Endothelial cell (in vitro differentiated cells): ENCODE measurements around the gene GUCY2D. TPM values are rescaled to one million over a fixed set of nuclear protein-coding genes. Genes with fewer than 3 reads are reported as not detected.

Experiments used
- DNase-seq: peaks from one replicate; pipeline ENCODE4 v3.0.0; 2021; ENCODE audit warnings: low spot score
- H3K27ac Mint-ChIP-seq: one replicate; pipeline ENCODE4 v1.8.0; 2021; ENCODE audit warnings: mixed read lengths, inconsistent platforms; ENCODE audit not compliant: unreplicated experiment
- H3K27me3 Mint-ChIP-seq: one replicate; pipeline ENCODE4 v1.8.0; 2021; ENCODE audit warnings: mild to moderate bottlenecking, moderate library complexity, mixed read lengths, inconsistent platforms; ENCODE audit not compliant: unreplicated experiment
- H3K36me3 Mint-ChIP-seq: one replicate; pipeline ENCODE4 v1.8.0; 2021; ENCODE audit warnings: mild to moderate bottlenecking, low read depth, mixed read lengths, inconsistent platforms; ENCODE audit not compliant: unreplicated experiment
- H3K4me1 Mint-ChIP-seq: one replicate; pipeline ENCODE4 v1.8.0; 2021; ENCODE audit warnings: mild to moderate bottlenecking, mixed read lengths, inconsistent platforms; ENCODE audit not compliant: unreplicated experiment
- H3K4me3 Mint-ChIP-seq: one replicate; pipeline ENCODE4 v1.8.0; 2021; ENCODE audit warnings: mild to moderate bottlenecking, mixed read lengths, inconsistent platforms; ENCODE audit not compliant: unreplicated experiment
- H3K9me3 Mint-ChIP-seq: one replicate; pipeline ENCODE4 v1.8.0; 2021; ENCODE audit warnings: mixed read lengths, inconsistent platforms; ENCODE audit not compliant: unreplicated experiment
- total RNA-seq: library from RNA; stranded (reverse); fragmentation: NEBNext Ultra II Directional; extraction: Animal tissue kit (Norgen Biotek cat#: 25700); gene quantifications from one replicate; pipeline ENCODE4 v1.2.1, GENCODE V29; 2021; ENCODE audit not compliant: unreplicated experiment
- TF ChIP-seq, protein P1 (sequence below): fragments of 200-600 bp; sonication (generic); IDR thresholded peaks from one replicate; pipeline ENCODE4 v1.5.0; 2021; ENCODE audit warnings: antibody characterized with exemption; ENCODE audit not compliant: unreplicated experiment

Gene GUCY2D
- total RNA-seq, 1 donor from 2014 or later: not detected

DNA sequence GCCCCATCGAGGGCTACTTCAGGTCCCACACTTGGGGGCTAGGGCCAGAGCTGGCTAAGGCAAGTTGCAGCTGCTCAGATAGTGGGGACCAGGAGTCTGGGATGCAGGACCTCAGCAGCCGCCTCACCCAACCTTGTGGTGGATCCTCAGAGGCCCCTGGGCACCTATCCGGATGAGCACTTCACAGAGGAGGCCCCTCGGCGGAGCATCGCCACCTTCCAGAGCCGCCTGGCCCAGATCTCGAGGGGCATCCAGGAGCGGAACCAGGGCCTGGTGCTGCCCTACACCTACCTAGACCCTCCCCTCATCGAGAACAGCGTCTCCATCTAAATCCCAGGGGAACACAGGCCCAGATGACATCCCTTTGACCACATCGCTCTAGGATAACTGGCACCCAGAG is 45.8 kb downstream of the GUCY2D start:
- TF ChIP-seq, protein P1, sequence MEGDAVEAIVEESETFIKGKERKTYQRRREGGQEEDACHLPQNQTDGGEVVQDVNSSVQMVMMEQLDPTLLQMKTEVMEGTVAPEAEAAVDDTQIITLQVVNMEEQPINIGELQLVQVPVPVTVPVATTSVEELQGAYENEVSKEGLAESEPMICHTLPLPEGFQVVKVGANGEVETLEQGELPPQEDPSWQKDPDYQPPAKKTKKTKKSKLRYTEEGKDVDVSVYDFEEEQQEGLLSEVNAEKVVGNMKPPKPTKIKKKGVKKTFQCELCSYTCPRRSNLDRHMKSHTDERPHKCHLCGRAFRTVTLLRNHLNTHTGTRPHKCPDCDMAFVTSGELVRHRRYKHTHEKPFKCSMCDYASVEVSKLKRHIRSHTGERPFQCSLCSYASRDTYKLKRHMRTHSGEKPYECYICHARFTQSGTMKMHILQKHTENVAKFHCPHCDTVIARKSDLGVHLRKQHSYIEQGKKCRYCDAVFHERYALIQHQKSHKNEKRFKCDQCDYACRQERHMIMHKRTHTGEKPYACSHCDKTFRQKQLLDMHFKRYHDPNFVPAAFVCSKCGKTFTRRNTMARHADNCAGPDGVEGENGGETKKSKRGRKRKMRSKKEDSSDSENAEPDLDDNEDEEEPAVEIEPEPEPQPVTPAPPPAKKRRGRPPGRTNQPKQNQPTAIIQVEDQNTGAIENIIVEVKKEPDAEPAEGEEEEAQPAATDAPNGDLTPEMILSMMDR: no peak
- Mint-ChIP-seq H3K9me3 (no peaks in the 10 kb centered on the region), H3K27me3 (peaks cover 17% of the 10 kb centered on the region), H3K36me3 (peaks cover 2% of the 10 kb centered on the region), H3K27ac (no peak overlapping the region), H3K4me1 (peaks cover 2% of the 10 kb centered on the region), H3K4me3 (no peak overlapping the region)
- DNase-seq: no peak

DNA sequence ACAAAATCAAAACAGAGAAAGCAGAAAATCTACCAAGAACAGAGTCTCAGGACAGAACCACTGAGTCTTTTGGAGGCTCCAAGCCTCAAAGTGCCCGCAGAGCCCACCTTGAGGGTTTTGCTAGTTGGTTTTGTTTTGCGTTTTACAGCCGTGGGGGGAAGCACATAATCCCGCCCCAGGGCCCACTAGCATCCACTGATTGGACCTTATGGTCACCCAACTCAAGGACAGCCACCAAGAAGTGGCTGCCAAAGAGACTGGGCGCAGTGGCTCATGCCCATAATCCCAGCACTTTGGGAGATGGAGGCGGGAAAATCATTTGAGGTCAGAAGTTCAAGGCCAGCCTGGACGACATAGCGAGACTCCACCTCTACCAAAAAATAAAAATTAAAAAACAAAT is 46.3 kb downstream of the GUCY2D start:
- Mint-ChIP-seq H3K27ac (peak overlapping the region; percentile 64), H3K4me3 (no peak overlapping the region), H3K4me1 (no peaks in the 10 kb centered on the region), H3K27me3 (peaks cover 12% of the 10 kb centered on the region), H3K9me3 (no peaks in the 10 kb centered on the region), H3K36me3 (no peaks in the 10 kb centered on the region)
- TF ChIP-seq, protein P1: no peak
- DNase-seq: no peak

DNA sequence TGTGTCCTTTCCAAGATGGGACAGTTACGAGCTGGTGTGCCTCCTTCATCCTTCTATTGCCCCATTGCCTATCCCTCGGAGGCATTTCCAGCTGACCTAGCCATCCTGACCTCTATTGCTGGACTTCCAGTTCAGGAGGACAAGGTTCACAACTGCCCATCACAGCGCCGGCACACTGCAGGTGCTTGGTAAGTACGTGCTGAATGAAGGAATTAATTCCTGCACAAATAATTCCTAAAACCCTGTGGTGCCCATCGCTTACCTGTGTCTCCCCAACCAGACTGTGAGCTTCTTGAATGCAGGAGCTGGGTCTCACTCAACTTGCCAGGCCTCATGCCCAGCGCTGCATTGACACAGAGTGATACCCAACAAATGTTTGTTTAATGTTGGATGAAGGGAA is 49.4 kb downstream of the GUCY2D start:
- Mint-ChIP-seq H3K36me3 (no peaks in the 10 kb centered on the region), H3K27ac (no peak overlapping the region), H3K4me3 (no peak overlapping the region), H3K27me3 (peaks cover 7% of the 10 kb centered on the region), H3K9me3 (no peaks in the 10 kb centered on the region), H3K4me1 (peaks cover 11% of the 10 kb centered on the region)
- no peak for DNase-seq
- TF ChIP-seq, protein P1: no peak

DNA sequence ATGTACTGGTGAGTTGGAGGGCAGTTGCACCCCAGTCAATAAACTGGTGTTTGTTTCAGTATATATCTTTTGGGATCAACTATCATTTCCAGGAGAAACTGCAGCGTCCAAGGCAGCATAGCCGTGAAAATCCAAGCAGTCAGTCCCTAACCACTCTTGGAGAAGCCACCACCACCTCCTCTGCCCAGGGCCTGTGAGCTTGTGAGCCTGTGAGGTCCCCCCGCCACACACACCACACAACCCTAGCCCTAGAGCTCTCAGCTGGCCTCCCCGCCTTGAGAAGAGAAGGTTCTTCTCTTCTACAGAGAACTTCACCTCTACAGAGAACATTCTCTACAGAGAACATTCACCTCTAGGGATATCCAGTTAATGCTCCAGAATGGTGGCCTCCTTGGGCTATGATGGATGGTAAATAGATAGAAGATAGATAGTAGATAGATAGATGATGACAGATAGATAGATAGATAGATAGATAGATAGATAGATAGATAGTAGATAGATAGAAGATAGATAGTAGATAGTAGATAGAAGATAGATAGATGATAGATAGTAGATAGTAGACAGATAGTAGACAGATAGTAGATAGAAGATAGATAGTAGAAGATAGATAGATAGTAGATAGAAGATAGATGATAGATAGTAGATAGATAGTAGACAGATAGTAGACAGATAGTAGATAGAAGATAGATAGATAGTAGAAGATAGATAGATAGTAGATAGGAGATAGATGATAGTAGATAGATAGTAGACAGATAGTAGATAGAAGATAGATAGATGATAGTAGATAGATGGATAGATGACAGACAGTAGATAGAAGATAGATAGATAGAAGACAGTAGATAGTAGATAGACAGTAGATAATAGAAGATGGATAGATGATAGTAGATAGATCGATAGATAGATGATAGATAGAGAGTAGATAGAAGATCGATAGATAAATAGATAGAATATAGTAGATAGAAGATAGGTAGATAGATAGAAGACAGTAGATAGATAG is 50.1 kb downstream of the GUCY2D start:
- Mint-ChIP-seq H3K4me1 (peaks cover 15% of the 10 kb centered on the region), H3K4me3 (no peak overlapping the region), H3K27ac (no peak overlapping the region), H3K36me3 (no peaks in the 10 kb centered on the region), H3K27me3 (peaks cover 7% of the 10 kb centered on the region), H3K9me3 (no peaks in the 10 kb centered on the region)
- TF ChIP-seq, protein P1: no peak
- DNase-seq: no peak

DNA sequence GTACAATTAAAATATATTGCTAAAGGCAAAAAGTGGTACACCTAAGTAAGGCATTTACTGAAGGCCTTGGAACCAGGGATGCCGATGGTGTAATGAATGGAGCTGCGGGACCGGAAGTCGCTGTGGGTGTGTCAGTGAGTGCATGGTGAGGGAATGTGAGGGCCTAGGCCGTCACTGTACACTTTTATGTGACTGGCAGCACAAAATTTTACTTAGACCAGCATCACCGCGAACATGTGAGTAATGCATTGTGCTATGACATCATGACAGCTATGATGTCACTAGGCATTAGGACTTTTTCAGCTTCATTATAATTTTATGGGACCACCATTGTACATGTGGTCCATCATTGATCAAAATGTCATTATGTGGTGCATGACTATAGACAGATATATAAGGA is 51.2 kb downstream of the GUCY2D start:
- Mint-ChIP-seq H3K36me3 (no peaks in the 10 kb centered on the region), H3K27me3 (peaks cover 7% of the 10 kb centered on the region), H3K27ac (no peak overlapping the region), H3K4me3 (no peak overlapping the region), H3K9me3 (no peaks in the 10 kb centered on the region), H3K4me1 (peaks cover 15% of the 10 kb centered on the region)
- DNase-seq: no peak
- TF ChIP-seq, protein P1: no peak
